GM12873 (cell line): Measurements from ENCODE around the gene CYP26B1.

Source experiments
- TF ChIP-seq, protein P1 (sequence below): IDR thresholded peaks from 2 replicates; pipeline ENCODE4 v1.5.1; 2012; ENCODE audit warnings: low read depth, mild to moderate bottlenecking, moderate library complexity, low read length, control low read depth; ENCODE audit not compliant: insufficient read depth; ENCODE audit errors: missing control alignments

CYP26B1 gene

DNA sequence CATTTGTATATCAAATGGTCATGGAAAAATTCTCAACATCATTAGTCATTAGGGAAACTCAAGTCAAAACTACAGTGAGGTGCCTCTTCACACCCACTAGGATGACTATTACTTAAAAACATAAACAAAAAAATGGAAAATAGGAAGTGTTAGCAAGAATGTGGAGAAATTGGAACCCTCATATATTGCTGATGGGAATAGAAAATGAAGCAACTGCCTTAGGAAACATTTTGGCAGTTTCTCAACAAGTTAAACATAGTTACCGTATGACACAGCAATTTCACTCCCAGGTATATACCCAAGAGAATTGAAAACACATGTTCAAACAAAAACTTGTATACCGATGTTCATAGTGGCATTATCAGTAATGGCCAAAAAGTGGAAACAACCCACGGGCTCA lies 18.1 kb upstream of the CYP26B1 start:
- TF ChIP-seq, protein P1, sequence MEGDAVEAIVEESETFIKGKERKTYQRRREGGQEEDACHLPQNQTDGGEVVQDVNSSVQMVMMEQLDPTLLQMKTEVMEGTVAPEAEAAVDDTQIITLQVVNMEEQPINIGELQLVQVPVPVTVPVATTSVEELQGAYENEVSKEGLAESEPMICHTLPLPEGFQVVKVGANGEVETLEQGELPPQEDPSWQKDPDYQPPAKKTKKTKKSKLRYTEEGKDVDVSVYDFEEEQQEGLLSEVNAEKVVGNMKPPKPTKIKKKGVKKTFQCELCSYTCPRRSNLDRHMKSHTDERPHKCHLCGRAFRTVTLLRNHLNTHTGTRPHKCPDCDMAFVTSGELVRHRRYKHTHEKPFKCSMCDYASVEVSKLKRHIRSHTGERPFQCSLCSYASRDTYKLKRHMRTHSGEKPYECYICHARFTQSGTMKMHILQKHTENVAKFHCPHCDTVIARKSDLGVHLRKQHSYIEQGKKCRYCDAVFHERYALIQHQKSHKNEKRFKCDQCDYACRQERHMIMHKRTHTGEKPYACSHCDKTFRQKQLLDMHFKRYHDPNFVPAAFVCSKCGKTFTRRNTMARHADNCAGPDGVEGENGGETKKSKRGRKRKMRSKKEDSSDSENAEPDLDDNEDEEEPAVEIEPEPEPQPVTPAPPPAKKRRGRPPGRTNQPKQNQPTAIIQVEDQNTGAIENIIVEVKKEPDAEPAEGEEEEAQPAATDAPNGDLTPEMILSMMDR: no peak

DNA sequence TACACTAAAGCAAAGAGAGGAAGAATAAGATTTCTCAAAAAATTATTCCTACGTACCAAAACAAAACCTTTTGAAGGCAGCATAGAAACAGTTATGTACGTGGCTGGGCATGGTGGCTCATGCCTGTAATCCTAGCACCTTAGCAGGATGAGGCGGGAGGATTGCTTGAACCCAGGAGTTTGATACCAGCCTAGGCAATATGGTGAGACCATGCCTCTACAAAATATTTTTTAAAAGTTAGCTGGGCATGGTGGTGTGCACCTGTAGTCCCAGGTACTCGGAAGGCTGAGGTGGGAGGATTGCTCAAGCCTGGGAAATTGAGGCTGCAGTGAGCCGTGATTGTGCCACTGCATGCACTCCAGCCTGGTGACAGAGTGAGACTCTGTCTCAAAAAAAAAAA lies 14.9 kb upstream of the CYP26B1 start:
- TF ChIP-seq, protein P1: no peak

DNA sequence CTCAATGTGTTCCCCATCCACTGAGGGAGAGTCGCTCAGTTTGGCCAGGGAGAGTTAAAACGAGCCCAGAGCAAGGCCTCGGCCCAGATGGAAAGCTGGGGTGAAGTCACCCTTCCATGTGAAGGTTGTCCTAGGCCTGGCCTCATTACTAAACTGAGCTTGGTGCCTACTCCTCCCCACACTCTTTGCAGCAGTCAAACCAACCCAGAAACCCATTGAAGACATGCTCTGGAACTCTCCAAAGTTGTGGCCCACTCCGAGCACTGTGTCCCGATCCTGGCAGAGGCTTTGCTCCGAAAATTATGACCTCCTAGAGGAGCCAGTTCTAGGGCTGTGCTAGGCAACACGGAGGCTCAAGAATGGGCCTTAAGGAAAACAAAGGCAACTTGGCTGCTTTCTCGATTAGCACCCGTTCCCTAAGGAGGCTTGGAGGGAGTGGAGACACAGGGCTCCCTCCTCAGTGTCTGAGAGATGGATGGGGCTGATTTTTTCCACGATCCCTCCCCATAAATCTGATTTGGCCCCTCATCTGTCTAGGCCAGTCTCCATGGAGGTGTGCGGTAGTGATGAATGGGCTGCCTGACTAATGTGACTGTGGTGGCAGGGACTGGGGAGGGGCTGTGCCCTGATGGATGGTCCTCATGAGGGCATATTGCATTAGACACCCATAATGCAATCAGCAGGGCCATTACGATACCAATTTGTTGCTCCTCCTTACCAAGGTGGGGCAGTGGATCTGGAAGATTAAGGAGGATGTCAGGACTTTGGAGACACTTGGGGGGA lies 11.7 kb upstream of the CYP26B1 start:
- TF ChIP-seq, protein P1: no peak

DNA sequence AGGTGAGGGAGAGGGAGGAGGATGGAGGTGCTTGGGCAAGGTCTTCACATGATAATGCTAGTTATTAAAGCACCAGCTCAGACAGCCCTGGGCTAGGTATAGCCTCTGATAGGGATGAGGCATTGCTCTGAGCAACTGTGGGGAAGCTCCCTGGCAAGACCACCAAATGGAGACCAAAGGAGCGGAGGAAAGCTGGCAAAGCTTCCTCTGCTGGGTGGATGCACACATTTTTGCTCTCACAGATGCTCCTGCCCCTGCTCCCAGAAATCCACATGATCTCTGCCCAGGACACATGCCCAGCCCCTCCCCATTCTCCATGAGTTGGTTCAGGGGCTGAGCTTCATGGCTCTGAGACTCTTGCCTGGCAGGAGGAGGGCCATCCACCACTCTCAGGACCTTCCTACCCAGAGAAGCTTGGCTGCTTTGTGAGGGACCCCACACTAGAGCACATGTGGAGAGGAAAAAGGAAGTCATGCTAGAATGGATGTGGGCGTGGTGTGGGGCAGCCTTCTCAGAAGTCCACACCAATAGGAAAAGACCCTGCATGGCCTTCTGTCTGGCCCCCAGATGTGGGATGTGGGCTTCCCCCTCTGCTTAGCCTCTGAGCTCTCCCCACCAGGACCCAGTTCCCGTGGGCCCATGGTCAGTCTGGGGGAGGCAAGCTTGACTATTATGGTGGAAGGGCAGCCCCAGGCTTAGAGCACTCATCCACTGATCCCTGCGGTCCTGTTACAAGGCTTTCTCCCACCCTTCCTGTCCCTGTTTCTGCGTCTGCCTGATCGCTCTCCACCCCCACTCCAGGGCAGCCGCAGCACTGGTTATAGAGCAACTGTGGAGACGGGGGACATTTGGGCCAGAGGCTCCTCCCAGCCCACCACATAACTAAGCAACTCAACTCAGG lies 10.5 kb upstream of the CYP26B1 start:
- TF ChIP-seq, protein P1: no peak

DNA sequence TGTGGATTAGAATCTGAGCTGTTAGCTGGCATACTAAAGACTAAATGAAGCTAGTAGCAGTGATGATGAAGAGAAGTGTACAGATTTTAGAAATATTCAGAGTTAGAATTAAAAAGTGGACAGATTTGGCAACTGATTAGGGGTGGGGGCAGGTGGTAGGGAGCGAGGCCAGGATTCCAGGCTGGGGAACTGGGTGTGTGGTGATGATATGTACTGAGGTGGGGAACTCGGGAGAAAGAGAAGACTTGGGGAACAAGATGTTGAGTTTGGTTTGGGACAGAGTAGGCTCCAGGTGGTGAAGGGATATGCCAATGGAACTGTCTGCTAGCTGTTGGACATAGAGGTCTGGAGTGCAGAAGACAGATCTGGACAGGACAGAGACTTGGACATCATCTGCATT lies 9.2 kb upstream of the CYP26B1 start:
- TF ChIP-seq, protein P1: no peak

DNA sequence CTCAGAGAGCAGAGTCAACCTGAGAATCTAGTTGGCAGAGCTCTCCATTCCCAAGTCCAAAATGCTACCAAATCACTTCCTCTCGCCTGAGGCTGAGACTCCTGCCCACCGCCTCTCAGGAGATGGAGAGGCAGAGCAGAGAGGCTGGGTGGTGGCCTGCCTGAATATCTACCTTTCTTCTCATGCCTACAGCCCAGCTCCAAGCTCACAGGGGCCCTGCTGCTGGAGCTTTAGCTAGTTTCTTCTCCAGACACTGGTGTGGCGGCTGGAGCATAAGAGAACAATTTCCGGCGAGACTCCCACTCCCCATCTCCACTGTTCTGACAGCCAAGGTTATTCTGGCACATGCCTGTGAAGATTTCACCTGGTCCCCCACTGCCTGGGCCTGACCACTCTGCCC lies 8.1 kb upstream of the CYP26B1 start:
- TF ChIP-seq, protein P1: no peak

DNA sequence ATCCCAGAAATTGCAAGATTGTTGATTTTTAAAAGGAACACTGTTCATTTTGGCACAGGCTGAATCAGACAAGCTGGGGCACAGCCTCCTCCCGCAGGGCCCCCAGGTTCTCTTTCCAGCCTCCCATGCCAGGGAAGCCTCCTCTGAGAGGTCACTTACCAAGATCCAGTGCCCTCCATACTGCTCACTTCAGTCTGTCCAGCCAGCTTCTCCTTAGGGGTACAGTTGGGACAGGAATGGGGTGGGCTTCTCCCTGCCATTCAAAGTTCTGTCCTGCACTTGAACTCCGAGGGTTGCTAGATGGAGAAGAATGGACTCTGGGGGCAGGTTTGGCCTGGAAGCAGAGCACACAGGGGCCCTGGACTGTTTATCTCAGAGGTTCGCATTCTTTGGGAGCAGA lies 7.5 kb upstream of the CYP26B1 start:
- TF ChIP-seq, protein P1: no peak
